Activated naive CD8-positive, alpha-beta T cell treated with anti-CD3 and anti-CD28 coated beads, Interleukin-2, amount 50 U/mL, for 24 hours (primary cell): ENCODE data around the gene RIC3.

Experiments used
- ATAC-seq: fragments of 150-1000 bp; cut with Tn5 transposase; one replicate; pipeline ENCODE4 v1.10.0; 2021
- DNase-seq: peaks from one replicate; pipeline ENCODE4 v3.0.0; 2021
- H3K27ac Mint-ChIP-seq: one replicate; pipeline ENCODE4 v1.8.0; 2021; ENCODE audit warnings: mild to moderate bottlenecking, mixed read lengths
- H3K27me3 Mint-ChIP-seq: one replicate; pipeline ENCODE4 v1.8.0; 2021; ENCODE audit warnings: mixed read lengths
- H3K36me3 Mint-ChIP-seq: one replicate; pipeline ENCODE4 v1.8.0; 2021; ENCODE audit warnings: low read depth, mixed read lengths
- H3K4me1 Mint-ChIP-seq: one replicate; pipeline ENCODE4 v1.8.0; 2021; ENCODE audit warnings: mixed read lengths
- H3K4me3 Mint-ChIP-seq: one replicate; pipeline ENCODE4 v1.8.0; 2021; ENCODE audit warnings: mild to moderate bottlenecking, moderate library complexity, mixed read lengths
- H3K9me3 Mint-ChIP-seq: one replicate; pipeline ENCODE4 v1.8.0; 2021; ENCODE audit warnings: mixed read lengths

The RIC3 gene

GRCh38 chr11:8168485-8169257, at the start of gene RIC3:
RIC3 (minus strand) TSS chr11:8169025; CDS start chr11:8168989, 36 bp downstream.
- Mint-ChIP-seq H3K4me1 (peaks cover 26% of the 10 kb centered on the region), H3K36me3 (peaks cover 4% of the 10 kb centered on the region), H3K9me3 (peaks cover 7% of the 10 kb centered on the region), H3K4me3 (peak within 1 kb of the TSS; percentile 85), H3K27ac (peak within 1 kb of the TSS; percentile 79), H3K27me3 (peaks cover 44% of the 10 kb centered on the region)
- DNase-seq (peak; percentile 60), ATAC-seq (peak; percentile 82)

- Mint-ChIP-seq H3K27me3 (peaks cover 2% of the 10 kb centered on the region), H3K36me3 (no peaks in the 10 kb centered on the region), H3K27ac (no peak overlapping the region), H3K4me1 (peaks cover 8% of the 10 kb centered on the region), H3K4me3 (no peak overlapping the region), H3K9me3 (no peaks in the 10 kb centered on the region)
- DNase-seq: no peak
- ATAC-seq: no peak
Observed at GRCh38 chr11:8218409-8218808, 49.6 kb upstream of the RIC3 start.

GRCh38 chr11:8217926-8218325, 49.1 kb upstream of the RIC3 start:
- Mint-ChIP-seq H3K9me3 (no peaks in the 10 kb centered on the region), H3K4me3 (no peak overlapping the region), H3K27ac (no peak overlapping the region), H3K4me1 (peaks cover 5% of the 10 kb centered on the region), H3K27me3 (peaks cover 2% of the 10 kb centered on the region), H3K36me3 (no peaks in the 10 kb centered on the region)
- DNase-seq (no peak), ATAC-seq (no peak)

- H3K4me1 Mint-ChIP-seq: no peaks in the 10 kb centered on the region
- peaks cover 2% of the 10 kb centered on the region for H3K27me3 Mint-ChIP-seq
- H3K36me3 Mint-ChIP-seq: no peaks in the 10 kb centered on the region
- DNase-seq: no peak
- H3K4me3 Mint-ChIP-seq: no peak overlapping the region
- H3K27ac Mint-ChIP-seq: no peak overlapping the region
- H3K9me3 Mint-ChIP-seq: no peaks in the 10 kb centered on the region
- ATAC-seq: no peak
Observed at GRCh38 chr11:8217136-8217535, 48.3 kb upstream of the RIC3 start.

- Mint-ChIP-seq H3K9me3 (no peaks in the 10 kb centered on the region), H3K4me1 (no peaks in the 10 kb centered on the region), H3K27me3 (peaks cover 6% of the 10 kb centered on the region), H3K4me3 (no peak overlapping the region), H3K27ac (no peak overlapping the region), H3K36me3 (no peaks in the 10 kb centered on the region)
- DNase-seq (no peak), ATAC-seq (no peak)
Observed at GRCh38 chr11:8213376-8213775, 44.6 kb upstream of the RIC3 start.

GRCh38 chr11:8209208-8209807, 40.5 kb upstream of the RIC3 start:
- no peak overlapping the region for H3K4me3 Mint-ChIP-seq
- no peak overlapping the region for H3K27ac Mint-ChIP-seq
- H3K27me3 Mint-ChIP-seq: peaks cover 24% of the 10 kb centered on the region
- no peaks in the 10 kb centered on the region for H3K9me3 Mint-ChIP-seq
- peaks cover 6% of the 10 kb centered on the region for H3K4me1 Mint-ChIP-seq
- DNase-seq (peak; percentile 36), ATAC-seq (no peak)
- H3K36me3 Mint-ChIP-seq: no peaks in the 10 kb centered on the region

GRCh38 chr11:8207080-8208000, 38.5 kb upstream of the RIC3 start:
- H3K4me1 Mint-ChIP-seq: peaks cover 7% of the 10 kb centered on the region
- peaks cover 26% of the 10 kb centered on the region for H3K27me3 Mint-ChIP-seq

GRCh38 chr11:8206251-8207079, 37.6 kb upstream of the RIC3 start:
- no peak overlapping the region for H3K27ac Mint-ChIP-seq
- H3K4me3 Mint-ChIP-seq: peak overlapping the region; percentile 22
- ATAC-seq: no peak

More at GRCh38 chr11:8207080-8208000, 38.5 kb upstream of the RIC3 start:
- Mint-ChIP-seq H3K27ac (no peak overlapping the region), H3K4me3 (peak overlapping the region; percentile 22), H3K36me3 (no peaks in the 10 kb centered on the region), H3K9me3 (no peaks in the 10 kb centered on the region)
- no peak for DNase-seq
- ATAC-seq: no peak

GRCh38 chr11:8205566-8205965, 36.7 kb upstream of the RIC3 start:
- ATAC-seq: no peak
- H3K4me3 Mint-ChIP-seq: no peak overlapping the region
- no peaks in the 10 kb centered on the region for H3K9me3 Mint-ChIP-seq
- no peak for DNase-seq
- H3K4me1 Mint-ChIP-seq: peaks cover 9% of the 10 kb centered on the region
- no peaks in the 10 kb centered on the region for H3K36me3 Mint-ChIP-seq
- H3K27me3 Mint-ChIP-seq: peaks cover 26% of the 10 kb centered on the region
- H3K27ac Mint-ChIP-seq: no peak overlapping the region

More at GRCh38 chr11:8206251-8207079, 37.6 kb upstream of the RIC3 start:
- DNase-seq: no peak
- Mint-ChIP-seq H3K36me3 (no peaks in the 10 kb centered on the region), H3K4me1 (peaks cover 9% of the 10 kb centered on the region), H3K9me3 (no peaks in the 10 kb centered on the region), H3K27me3 (peaks cover 26% of the 10 kb centered on the region)

- H3K4me3 Mint-ChIP-seq: no peak overlapping the region
- no peak overlapping the region for H3K27ac Mint-ChIP-seq
- no peak for DNase-seq
- peaks cover 9% of the 10 kb centered on the region for H3K4me1 Mint-ChIP-seq
- H3K27me3 Mint-ChIP-seq: peaks cover 26% of the 10 kb centered on the region
- no peaks in the 10 kb centered on the region for H3K9me3 Mint-ChIP-seq
- ATAC-seq: no peak
- no peaks in the 10 kb centered on the region for H3K36me3 Mint-ChIP-seq
Observed at GRCh38 chr11:8204596-8204995, 35.8 kb upstream of the RIC3 start.

- H3K4me1 Mint-ChIP-seq: peaks cover 9% of the 10 kb centered on the region
- H3K36me3 Mint-ChIP-seq: no peaks in the 10 kb centered on the region
- ATAC-seq: no peak
- DNase-seq: no peak
- no peak overlapping the region for H3K27ac Mint-ChIP-seq
- H3K4me3 Mint-ChIP-seq: no peak overlapping the region
- no peaks in the 10 kb centered on the region for H3K9me3 Mint-ChIP-seq
- peaks cover 26% of the 10 kb centered on the region for H3K27me3 Mint-ChIP-seq
Observed at GRCh38 chr11:8204025-8204424, 35.2 kb upstream of the RIC3 start.

GRCh38 chr11:8203414-8203715, 34.5 kb upstream of the RIC3 start:
- Mint-ChIP-seq H3K9me3 (no peaks in the 10 kb centered on the region), H3K27me3 (peaks cover 26% of the 10 kb centered on the region), H3K27ac (no peak overlapping the region), H3K4me1 (peaks cover 9% of the 10 kb centered on the region), H3K36me3 (no peaks in the 10 kb centered on the region), H3K4me3 (no peak overlapping the region)
- ATAC-seq (no peak), DNase-seq (no peak)

GRCh38 chr11:8202516-8203413, 33.9 kb upstream of the RIC3 start:
- H3K36me3 Mint-ChIP-seq: no peaks in the 10 kb centered on the region
- ATAC-seq (no peak), DNase-seq (no peak)
- peaks cover 9% of the 10 kb centered on the region for H3K4me1 Mint-ChIP-seq
- no peak overlapping the region for H3K4me3 Mint-ChIP-seq
- no peaks in the 10 kb centered on the region for H3K9me3 Mint-ChIP-seq
- H3K27me3 Mint-ChIP-seq: peaks cover 23% of the 10 kb centered on the region
- no peak overlapping the region for H3K27ac Mint-ChIP-seq
